GDM1 (cell line): ENCODE data around the gene TOR4A.

Source experiments
- DNase-seq: peaks from one replicate; lab custom pipeline; 2025; lab: John Stamatoyannopoulos, UW

TOR4A gene

DNA sequence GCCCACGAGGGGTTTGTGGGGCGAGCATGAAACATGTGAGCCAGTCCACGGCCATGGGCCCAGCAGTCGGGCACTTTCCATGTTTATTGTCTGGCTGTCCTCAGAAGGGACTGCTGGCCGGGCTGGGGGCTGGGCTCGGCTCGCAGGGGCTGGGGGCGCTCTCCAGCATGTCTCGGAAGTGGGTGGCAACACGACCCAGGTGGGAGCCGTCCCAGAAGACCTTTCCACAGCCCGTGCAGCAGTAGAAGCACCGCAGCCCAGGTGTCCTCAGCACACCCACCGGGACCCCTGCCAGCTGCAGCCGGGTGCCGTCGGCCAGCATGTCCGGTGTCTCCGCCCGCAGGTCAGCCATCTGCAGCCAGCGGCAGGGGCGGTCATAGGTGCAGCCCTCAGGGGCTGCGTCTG is 29.3 kb downstream of the TOR4A start:
- DNase-seq, result no peak

DNA sequence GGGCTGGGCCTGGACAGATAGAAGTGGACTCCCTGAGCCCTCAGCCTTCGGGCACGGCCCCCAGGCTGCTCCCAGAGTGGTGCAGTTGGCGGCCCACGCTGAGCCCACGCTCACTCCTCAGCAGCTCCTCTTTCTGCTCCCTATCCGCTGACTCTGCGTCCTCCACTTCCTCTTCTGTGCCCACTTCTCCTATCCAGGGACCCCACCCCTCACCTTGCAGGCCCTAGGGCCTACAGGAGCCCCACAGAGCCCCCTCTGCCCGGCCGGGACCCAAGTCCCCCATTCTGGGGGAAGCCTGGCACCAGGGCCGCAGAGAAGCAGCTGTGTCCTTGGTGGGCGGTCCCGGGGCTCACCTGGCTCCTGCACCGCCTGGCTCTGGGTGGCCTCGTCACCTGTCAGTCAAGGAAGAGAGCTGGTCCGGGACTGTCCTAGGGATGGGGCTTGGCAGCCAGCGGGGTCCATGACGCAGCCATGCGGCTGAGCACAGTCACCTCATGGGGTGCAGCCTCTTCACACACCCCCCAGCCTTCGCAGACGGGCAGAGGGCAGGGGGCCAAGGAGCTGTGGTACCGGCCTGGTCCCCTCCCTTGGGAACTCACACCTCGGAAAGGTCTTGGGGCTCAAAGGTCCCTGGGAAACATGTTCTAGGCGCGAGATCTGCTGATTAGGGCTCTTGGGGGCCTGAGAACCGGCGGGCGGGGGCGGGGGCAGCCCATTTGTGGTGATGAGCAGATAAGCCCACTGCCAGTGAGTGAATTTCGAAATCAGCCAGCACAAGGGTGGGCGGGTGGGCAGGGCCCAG is 29.9 kb downstream of the TOR4A start:
- DNase-seq, result peak; percentile 45

DNA sequence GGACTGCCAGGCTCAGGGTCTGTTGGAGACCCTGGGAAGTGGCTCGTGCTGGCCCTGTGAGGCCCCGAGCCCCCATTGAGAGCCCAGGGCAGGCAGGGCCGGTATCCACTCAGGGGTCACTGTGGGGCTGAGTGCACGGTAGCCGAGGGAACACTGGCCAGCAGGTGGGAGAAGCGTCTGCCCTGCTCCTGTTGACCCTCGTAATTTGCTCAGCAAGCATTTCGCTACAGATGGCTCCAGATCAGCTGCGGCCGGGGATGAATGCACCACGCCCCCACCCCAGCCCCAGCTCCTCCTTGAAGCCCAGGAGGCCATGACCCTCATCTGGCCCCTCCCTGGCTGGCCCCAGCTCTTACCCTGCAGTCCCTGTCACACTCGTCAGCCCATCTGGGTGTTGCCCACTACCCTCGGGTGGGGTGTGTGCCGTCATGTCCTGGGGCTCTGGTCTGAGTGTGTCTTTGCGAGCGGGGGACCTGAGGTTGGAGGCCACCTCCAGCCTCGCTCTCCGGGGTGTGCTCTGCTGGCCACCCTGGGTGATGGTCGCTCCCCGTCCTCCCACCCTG is 30.6 kb downstream of the TOR4A start:
- DNase-seq, result no peak

DNA sequence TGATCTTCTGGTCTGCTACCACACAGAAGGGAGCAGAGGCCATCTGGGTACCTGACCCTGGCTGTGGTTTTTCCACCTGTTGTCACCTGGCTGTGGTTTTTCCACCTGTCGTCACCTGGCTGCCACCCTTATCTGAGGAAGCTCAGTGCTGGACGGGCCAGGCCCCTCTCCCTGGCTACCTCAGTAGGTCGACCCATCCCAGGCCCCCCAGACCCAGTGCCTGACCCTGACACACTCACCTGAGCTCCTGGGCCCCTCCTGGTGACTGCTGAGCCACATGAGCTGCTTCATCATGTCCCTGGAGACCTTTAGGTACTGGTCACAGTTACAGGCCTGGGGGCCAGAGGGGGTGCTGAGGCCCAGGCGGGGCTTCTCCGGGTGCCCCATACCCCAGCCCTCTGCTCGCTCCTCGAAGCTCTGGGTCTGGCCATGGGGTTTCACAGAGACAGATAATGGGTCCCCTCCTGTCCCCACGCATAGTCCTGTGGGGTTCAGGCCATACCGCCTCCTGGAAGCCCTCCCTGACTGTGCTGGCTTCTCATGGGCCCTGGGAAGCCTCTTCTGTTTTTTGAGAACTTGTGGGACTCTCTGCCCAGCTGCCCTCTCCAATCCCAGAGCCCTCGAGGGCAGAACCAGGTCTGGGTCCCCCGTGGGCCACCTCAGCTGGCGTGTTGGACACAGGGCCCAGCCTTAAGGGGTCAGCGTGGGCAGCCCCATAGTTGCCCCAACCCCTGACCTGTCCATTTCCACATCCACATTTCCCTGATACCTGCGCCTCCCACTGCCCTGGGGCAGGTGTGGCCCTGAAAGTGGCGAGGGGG is 32.1 kb downstream of the TOR4A start:
- DNase-seq, result no peak

DNA sequence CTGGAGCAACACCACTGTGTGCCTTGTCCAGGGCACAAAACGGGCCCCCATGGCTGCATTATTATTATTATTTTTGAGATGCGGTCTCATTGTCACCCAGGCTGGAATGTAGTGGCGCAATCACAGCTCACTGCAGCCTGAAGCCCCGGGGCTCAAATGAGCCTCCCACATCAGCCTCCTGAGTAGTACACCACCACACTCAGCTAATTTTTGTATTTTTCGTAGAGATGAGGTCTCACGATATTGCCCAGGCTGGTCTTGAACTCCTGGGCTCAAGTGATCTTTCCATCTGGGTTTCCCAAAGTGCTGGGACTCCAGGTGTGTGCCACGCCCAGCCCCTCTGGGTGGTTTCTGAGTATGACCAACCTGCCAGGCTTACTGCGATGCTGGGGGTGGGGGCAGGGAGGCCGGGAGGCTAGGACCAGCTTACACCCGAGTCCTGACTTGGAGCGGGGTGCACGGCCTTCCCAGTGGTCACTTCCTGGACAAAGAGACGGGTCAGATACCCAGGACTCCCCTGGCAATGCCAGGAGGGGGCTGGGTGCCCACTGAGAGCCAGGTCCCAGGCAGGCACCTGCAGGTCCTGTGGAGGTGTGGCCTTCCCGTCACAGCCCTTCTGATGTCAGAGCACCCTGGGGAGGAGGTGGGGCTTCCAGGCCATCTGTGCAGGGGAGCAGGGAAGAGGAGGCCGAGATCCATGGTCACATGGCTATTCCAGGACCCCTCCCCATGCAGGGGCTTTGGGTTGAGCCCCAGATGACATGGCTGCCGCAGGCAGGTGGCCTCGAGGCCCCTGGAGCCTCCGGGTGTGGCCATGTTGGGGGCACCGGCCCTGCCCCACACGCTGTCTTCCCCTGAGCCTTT is 32.9 kb downstream of the TOR4A start:
- no peak for DNase-seq

DNA sequence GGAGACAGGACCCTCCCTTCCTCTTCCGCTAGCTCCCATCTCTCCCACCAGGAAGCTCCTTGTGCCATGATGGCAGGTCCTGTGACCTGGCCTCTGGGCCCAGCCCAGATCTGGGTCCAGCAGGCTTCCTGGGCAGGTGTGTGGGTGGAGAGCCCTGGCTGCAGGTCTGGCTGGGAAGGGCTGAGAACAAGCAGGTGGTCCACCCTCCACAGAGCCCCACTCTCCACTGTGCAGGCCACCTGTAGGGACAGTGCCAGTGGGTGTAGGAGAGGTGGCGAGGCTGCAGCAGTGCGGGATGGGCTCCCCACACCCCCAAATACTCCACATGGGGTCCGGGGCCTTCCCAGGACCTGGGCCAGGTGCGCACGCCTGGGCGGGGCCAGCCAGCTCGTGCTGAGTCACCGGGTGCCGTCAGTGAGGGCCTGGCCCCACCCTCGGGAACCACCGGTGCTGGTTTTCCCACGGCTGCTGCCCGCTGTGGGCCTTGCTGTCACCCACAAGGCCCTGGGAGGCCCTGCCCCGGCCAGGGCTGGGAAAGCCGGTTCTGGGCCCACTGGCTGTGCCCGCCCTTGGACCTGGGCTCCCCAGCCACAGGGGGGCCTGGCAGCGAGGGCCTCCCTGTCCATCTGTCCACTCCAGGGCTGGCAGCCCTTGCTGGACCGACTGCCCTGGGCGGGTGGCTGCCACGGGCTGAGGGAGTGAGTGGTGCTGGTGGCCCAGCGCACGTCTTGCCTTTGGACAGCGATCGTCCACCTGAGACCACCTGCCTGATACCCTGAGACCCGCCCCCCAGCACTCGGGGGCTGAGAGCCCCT is 33.9 kb downstream of the TOR4A start:
- DNase-seq, result no peak

DNA sequence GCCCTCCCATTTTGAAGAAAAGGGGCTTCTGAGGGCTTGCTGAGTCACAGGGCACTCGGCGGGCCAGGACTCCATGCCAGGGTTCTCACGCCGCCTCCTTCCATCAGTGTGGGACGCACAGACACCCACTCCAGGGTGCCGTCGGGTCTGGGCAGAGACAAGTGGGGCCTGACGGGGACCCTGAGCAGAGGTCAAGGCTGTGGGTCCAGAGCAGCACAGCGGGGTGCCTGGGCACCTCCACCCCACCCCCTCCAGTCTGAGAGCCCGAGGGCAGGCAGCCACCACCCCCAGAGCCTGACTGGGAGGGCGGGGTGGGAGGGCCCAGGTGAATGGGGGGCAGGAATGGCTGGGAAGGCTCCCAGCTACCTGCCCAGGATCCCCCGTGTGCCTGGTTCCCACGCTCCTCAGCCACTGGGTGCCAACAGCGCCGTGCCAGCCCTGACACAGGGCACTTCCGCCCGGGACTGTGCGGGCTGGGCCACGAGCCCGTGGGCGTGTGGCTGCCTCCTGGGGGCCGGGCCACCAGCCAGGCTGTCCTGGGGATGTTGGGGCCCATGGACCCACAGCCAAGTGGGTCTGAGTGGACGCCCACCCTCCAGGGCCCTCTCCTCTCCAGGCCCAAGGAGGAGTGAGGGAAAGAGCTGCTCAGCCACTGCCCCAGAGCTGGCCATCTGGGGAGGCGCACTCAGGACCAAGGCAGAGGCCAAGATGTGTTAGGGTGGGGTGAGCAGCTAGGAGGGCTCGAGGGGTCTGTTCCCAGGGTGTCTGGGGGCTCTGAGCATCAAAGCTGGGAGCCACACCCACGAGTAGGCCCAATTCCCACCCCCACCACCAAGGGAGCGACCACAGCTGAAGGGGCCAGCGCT is 34.7 kb downstream of the TOR4A start:
- DNase-seq, result no peak

DNA sequence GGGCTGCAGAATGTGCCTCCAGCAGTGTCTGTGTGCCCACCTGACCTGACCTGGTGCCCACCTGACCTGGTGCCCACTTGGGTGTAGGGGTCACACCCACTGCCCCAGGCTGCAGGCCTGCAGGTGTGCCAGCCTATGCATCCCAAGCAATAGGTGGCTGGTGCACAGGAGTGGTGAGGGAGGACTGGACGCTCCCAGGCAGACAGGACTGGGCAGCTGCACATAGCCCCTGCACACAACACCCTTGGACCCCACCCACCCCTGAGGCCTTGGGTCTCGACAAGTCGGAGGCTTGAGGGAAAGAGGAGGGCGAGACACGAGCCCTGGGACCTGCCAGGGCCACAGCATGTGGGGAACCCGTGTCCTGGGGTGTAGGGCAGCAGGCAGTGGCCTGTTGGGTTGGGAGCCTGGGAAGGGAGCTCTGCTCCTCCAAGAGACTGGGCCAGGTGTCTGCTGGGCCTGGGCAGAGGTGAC is 35.4 kb downstream of the TOR4A start:
- DNase-seq, result no peak

DNA sequence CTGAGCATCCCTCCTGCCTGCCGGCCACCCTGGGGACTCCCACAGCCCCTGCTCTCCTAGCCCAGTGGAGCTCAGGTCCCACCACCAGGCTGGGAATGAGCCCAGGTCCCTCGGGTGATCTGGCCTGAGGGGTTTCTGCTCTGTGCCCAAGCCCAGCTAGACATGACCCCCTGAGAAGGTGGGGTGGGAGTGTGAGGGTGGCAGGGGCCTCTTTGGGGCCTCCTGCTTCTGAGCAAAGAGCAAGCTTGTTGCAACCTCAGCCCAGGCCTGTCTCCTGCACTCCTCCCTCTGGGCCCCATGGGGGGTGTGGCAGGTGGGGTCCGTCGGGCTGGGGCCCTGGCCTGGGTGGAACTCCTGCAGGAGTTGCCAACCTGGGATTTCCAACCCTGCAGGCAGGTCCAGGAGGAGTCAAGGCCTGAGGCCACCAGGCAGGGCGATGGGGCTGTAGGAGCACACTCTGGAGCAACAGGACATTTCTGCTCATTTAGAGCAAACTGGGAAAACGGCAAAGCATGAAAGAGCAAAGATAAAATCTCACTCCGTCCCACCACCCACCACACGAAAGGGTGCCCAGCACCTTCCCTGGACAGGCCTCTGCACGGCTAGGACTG is 35.9 kb downstream of the TOR4A start:
- DNase-seq, result no peak

DNA sequence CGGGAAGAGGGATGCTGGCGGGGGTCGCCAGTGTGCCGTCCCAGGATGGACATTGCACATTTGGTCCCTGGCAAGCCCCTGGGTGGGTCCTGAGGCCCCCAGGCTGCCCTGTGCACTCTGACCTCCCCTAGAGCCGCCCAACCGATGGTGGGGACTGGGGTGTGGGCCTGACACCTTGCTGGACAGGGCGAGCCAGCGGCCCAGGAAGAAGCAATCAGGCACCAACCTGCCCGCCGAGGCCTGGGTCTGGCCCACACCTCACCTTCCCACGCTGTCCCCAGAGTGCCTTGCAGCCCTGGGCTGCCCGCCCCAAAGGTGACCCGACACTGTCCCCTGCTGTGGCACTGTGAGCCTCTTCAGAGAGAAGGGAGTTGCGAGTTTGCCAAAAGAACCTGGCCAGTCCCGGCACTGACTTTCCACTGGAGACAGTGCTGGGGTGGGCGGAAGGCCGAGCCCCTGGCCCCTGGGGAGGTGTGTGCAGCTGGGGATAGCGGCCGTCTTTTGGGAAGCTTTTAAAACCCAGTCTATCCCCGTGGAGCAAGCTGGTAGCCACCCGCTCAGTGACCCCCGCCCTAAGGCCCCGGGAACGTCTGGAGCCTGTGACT is 36.5 kb downstream of the TOR4A start:
- DNase-seq, result no peak

DNA sequence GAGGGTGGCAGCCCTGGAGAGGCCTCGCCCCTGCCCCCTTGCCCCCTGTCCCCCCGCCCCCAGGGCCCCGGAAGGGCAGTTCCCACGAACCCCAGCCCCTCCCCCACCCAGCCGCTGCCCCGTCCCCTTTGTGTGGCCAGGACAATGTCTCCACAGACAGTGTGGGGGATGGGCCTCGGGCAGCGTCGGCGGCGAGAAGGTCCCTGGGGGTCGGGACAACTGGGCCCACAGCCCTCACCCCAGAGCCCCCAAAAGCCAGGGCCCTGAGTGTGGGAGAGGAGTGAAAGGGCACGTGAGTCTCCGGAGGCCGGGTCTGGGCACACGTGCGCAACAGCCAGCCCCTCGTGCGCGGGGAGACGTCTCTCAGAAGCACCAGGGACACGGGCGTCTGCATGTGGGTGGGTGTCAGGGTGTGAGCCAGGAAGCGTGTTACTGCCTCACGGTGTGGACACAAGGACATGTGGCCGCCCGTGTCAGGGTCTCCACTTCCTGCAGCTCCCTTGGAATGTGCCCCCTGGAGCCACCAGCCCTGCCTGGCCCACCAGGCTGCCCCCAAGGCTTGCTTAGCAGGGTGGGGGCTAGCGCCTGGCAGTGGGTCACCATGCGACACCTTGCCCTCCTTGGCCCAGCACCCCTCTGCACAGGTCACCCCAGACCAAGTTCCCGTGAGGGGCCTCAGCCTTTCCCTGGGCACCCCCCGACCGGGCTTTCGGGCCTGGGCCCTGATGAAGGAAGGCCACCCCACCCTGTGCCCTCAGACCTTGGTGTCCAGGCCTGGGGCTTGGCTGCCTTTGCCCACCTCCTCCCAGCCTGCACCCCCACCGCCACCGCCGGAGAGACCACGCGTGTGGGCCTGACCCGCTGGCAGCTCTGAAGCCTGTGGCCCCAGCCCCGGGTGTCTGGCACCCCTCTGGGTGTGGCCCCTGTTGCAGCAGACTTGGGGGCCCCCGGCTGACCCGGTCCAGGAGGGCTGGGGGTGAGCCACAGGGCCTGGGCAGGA is 37.3 kb downstream of the TOR4A start:
- no peak for DNase-seq

DNA sequence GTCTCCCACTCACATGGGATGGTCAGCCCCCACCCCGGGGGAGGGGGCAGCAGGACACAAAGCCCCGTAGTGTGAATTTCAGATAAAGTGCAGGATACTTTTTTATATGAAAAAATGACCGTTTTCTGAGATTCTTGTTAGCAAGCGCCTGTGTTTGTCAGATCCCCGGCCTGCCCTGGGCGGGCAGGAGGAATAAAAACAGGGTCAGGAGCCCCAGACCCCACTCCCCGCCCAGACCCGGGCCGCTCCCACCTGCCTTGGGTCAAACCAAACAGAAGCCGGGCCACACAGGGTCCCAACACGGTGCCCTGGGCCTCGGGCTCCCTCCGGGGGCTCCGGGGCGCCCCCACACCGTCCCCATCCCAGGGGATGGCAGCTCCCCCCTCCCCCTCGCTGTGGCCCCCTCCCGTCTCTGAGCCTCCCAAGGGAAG is 38.1 kb downstream of the TOR4A start:
- no peak for DNase-seq

DNA sequence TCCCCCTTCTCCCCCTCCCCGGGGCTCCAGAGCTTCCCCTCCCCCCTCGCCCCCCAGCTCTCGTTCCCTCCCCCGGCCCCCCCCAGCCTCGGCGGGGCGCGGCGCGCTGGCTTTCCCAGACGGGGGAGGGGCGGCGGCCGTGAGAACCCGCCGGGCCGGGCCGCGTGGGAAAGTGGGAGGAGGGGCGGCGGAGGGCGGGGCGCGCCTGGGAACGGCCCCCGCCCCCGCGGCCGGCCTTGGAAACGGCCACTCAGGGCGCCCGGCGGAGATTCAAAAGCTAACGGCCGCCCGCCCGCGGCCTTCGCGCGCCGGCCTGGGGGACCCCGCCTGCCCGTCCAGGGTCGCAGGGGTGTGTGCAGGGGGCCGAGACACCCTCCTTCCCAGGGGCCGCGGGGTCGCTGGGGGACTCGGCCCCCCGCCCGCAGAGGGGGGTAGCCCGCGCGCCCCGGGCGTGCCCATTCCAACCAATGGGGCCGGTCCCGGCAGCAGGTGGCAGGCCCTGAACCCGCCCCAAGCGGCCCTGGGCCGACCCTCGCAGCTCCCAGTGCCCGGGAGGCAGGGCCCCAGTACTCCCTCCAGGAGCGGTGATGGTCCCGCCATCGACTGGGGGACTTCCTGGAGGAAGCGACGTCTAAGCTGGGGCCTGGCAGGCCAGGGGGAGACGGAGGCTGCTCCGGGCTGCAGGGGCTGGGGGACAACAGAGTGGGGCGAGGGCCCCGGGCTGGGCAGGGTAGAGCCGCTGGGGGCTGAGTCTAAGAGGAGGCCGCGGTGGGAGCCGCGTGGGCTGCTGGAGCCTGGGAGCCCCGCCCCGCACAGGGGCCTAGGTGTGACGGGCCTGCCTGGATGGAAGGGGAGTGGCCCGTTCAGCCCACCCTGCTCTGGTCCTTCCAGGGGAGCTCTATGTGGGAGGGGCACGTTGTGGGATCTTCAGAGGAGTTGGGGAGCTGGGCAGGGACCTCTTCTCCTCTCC is 38.8 kb downstream of the TOR4A start:
- no peak for DNase-seq

DNA sequence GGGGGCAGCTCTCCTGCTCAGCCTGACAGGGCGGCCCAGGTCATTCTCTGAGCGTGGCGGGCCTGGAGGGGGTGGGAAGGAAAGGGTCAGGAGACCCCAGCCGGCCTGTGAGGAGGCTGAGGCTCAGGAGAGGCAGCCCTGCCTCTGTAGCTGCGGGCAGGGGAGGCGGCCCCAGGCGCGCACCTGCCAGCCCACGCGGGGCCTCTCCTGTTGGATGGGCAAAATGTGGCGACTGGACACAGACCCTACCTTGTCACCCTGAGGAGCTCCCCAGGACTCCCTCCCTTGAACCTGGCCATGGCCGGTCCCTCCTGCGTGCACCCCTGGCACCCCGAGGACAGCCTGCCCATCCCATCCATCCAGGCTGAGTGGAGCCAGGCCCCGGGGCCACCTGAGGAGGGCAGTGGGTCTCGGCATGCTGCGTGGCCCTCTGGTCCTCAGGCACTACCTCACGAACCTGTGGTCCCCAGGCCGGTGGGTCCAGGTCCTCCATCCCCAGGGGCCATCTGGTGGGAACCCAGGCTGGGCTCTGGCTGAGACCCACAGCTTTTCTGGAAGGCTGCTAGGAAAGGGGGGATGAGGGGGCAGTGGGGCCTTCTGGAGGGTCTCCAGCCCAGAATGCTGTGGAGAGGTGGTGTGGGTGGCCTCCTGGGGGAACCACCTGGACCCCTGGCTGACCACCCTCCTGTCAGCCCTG is 39.6 kb downstream of the TOR4A start:
- DNase-seq, result no peak

DNA sequence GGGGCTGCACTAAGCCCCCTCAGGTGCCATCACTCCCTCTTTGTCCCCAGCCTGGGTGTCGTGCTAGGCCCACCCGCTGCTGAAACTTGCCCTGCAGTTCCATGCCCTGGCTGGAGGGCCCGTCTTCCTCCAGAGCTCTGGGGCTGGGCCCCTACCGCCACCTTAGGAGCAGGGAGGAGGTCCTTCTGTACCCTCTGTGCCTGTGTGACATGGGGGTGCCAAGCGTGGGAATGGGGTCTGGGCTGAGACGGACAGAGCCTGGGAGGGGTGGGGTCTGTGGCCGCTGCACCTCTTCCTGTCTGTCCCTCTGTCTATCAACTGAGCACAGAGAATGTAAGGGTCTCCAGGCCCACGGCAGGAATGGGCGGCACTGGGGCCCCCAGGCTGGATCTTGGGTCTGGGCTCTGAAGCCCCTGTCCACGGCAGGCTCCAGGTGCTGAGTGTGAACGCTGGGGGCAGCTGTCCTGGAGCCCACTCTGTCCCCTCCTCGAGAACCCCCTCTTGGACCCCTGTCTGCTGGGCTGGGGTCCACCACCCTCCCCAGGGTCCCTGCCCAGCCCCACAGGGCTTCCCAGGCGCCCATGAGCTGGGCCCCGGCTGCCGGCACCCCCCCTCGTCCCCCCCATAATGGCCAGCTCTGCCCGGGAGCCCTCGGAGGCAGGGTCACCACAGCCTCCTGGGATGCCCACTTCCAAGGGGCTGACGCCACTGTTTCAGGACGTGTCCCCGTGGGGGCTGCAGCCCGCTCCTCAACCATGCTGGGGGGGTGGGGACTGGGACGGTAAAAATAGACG is 40.4 kb downstream of the TOR4A start:
- no peak for DNase-seq
